ENCODE measurements around the gene UROC1.

DNA sequence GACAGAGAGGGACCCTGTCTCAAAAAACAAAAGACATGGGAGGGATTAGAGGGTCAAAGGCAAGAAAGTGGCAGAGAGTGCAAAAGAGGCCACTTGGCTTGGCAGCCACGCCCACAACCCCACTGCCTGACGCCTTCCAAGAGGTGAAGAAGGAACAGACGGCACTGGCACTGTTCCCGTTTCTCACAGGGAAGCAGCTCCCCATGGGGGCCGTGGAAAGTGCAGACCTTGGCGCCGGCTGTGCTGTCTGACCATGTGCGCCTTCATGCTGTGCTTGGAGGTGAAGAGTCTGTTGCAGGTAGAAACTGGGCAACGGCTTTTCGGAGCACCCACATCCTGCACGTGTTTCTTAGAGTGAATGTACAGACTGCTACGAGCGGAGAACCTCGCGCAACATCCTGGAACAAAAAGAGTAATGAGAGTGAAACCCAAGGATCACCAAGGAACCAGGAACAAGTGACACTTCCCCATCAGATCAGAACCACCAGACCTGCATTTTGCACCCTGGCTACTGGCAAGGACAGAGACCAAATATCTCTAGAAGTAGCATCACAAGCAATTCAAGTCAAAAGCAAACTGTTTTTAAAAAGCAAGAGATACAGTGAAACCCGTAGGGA, 51.5 kb downstream of the UROC1 start:
- TF ChIP-seq CTCF (conservative IDR thresholded peaks at IDR 0.05; ENCODE audit: low read length) = no peak
- TF ChIP-seq EZH2phosphoT487 (IDR thresholded peaks at IDR 0.05; ENCODE audit: borderline replicate concordance, low read depth, low read length) = no peak

Data from OCI-LY7 (cell line).